ENCODE data around the gene KISS1R. TPM values are rescaled to one million over a fixed set of nuclear protein-coding genes. Genes with fewer than 3 reads are reported as not detected.

Gene KISS1R
- polyA plus RNA-seq, 2 of the 4 experiments (the other 2 are of a cell fraction): 0.14 to 0.79 TPM

GRCh38 chr19:900302-901111 is 16.6 kb upstream of the KISS1R start (continued):
- TF ChIP-seq REST (IDR thresholded peaks at IDR 0.05): no peak
- no peak for TF ChIP-seq ZFP36 (IDR thresholded peaks at IDR 0.05; ENCODE audit: borderline replicate concordance, partially characterized antibody)
- no peak for TF ChIP-seq EHMT2 (IDR thresholded peaks at IDR 0.05; ENCODE audit: low read depth)
- TF ChIP-seq SMC3 (IDR thresholded peaks at IDR 0.05): no peak
- no peak for TF ChIP-seq HDAC2 (IDR thresholded peaks at IDR 0.05)
- TF ChIP-seq POLR2AphosphoS2 (conservative IDR thresholded peaks at IDR 0.05; ENCODE audit: low read length): no peak
- TF ChIP-seq CTCF (IDR thresholded peaks at IDR 0.05): no peak
- TF ChIP-seq HOXA7 (CRISPR knock-in tag; IDR thresholded peaks at IDR 0.05): no peak
- TF ChIP-seq PHF8 (IDR thresholded peaks at IDR 0.05; ENCODE audit: borderline replicate concordance, low read depth): no peak

- DNase-seq (ENCODE audit: low read depth in 1 of 2, low spot score in 1 of 2): no peak
- H3K4me1 ChIP-seq: peaks cover 5% of the 10 kb centered on the region; the same call in 1 of the 3 replicates
- no peaks in the 10 kb centered on the region for H3K9me3 ChIP-seq
- POLR2A ChIA-PET: interaction anchor here (0.6 kb wide), 1 partner anchor 149 kb away, joined by 5 read pairs; no protein-coding TSS in a partner anchor
- CTCF ChIA-PET: interaction anchor here (0.7 to 1.0 kb wide), 2 partner anchors 45 to 70 kb away, joined by 3 read pairs; no protein-coding TSS in a partner anchor
- no peak for TF ChIP-seq HOXB13 (CRISPR knock-in tag; IDR thresholded peaks at IDR 0.05; ENCODE audit: low read depth)
- no peak for TF ChIP-seq HOXB5 (CRISPR knock-in tag; IDR thresholded peaks at IDR 0.05)
- TF ChIP-seq ZSCAN20 (CRISPR knock-in tag; IDR thresholded peaks at IDR 0.05): no peak
- no peak for TF ChIP-seq HDAC2 (IDR thresholded peaks at IDR 0.05)
- TF ChIP-seq EP300 (IDR thresholded peaks at IDR 0.05): no peak
- no peak for TF ChIP-seq KDM1A (IDR thresholded peaks at IDR 0.05; ENCODE audit: low read depth)
- no peak for TF ChIP-seq ESRRA (IDR thresholded peaks at IDR 0.05; ENCODE audit: borderline replicate concordance, low read length)
- TF ChIP-seq MAX (IDR thresholded peaks at IDR 0.05): no peak
- TF ChIP-seq PBX3 (IDR thresholded peaks at IDR 0.05): no peak
- TF ChIP-seq POLR2A (IDR thresholded peaks at IDR 0.05; ENCODE audit: low read length): no peak
- TF ChIP-seq USF2 (IDR thresholded peaks at IDR 0.05): no peak
- no peak for TF ChIP-seq MYC (IDR thresholded peaks at IDR 0.05; ENCODE audit: borderline replicate concordance, low read length)
- TF ChIP-seq NPAS2 (CRISPR knock-in tag; IDR thresholded peaks at IDR 0.05; ENCODE audit: borderline replicate concordance): no peak
- no peak for TF ChIP-seq E2F6 (IDR thresholded peaks at IDR 0.05; ENCODE audit: borderline replicate concordance, low read depth)
- no peak for TF ChIP-seq TFCP2L1 (CRISPR knock-in tag; IDR thresholded peaks at IDR 0.05)
- no peak for TF ChIP-seq RAD21 (conservative IDR thresholded peaks at IDR 0.05 in 1 of 2, IDR thresholded peaks at IDR 0.05 in 1 of 2)
- no peak for TF ChIP-seq NFE2L2 (conservative IDR thresholded peaks at IDR 0.05; ENCODE audit: low read length)
- TF ChIP-seq RARB (CRISPR knock-in tag; IDR thresholded peaks at IDR 0.05): no peak
- H3K4me3 ChIP-seq: no peak overlapping the region
- H3K4me2 ChIP-seq: no peak overlapping the region
- no peak overlapping the region; a peak in 1 of 6 replicates for H3K27ac ChIP-seq
- no peak for ATAC-seq
- no peak for FAIRE-seq
- WGBS (ENCODE audit: missing lambda C conversion rate): 91% methylated on average over 14 of the region's 27 CpGs
These were observed 15.7 kb upstream of the KISS1R start for GRCh38 chr19:901216-902092.
